Muscle of arm (tissue), 12 donors: ENCODE measurements around the gene MT2A. TPM values are rescaled to one million over a fixed set of nuclear protein-coding genes. Genes with fewer than 3 reads are reported as not detected.

ENCODE experiments used
- DNase-seq: peaks from one replicate; pipeline ENCODE4 v3.0.0-alpha.2; 2013
- polyA plus RNA-seq, 12 donors: library from polyadenylated mRNA; unstranded; fragments of 120-200 nt; gene quantifications; one replicate each; pipeline ENCODE4 v1.2.1, GENCODE V29; 2013; ENCODE audit not compliant: insufficient read length in 12 of 12

MT2A gene
- polyA plus RNA-seq, 12 donors = 17.0 to 71.5 (median 23.2) TPM; not detected in 1

GRCh38 chr16:56591377-56592060, 16.9 kb upstream of the MT2A start:
- no peak for DNase-seq

- DNase-seq = no peak
Measured at GRCh38 chr16:56593573-56594291, 14.7 kb upstream of the MT2A start.

- no peak for DNase-seq
Measured at GRCh38 chr16:56594292-56594619, 14.1 kb upstream of the MT2A start.

- DNase-seq = peak; percentile 13
Measured at GRCh38 chr16:56600398-56600999, 7.9 kb upstream of the MT2A start.

GRCh38 chr16:56601325-56601724, 7.1 kb upstream of the MT2A start:
- DNase-seq = no peak

GRCh38 chr16:56603589-56603988, 4.8 kb upstream of the MT2A start:
- peak; percentile 19 for DNase-seq

GRCh38 chr16:56604966-56605365, 3.4 kb upstream of the MT2A start:
- no peak for DNase-seq

- DNase-seq = no peak
Measured at GRCh38 chr16:56605475-56605874, 2.9 kb upstream of the MT2A start.

- DNase-seq = no peak
Measured at GRCh38 chr16:56606071-56606475, 2.3 kb upstream of the MT2A start.

- peak; percentile 64 for DNase-seq
Measured at GRCh38 chr16:56606476-56607108, 1.8 kb upstream of the MT2A start.

GRCh38 chr16:56607109-56607618, 1.2 kb upstream of the MT2A start:
- DNase-seq = peak; percentile 61

GRCh38 chr16:56607675-56608042, 725 bp upstream of the MT2A start:
- DNase-seq = peak; percentile 13

GRCh38 chr16:56608876-56609462, 585 bp downstream of the MT2A start:
- no peak for DNase-seq

GRCh38 chr16:56609463-56609921, 1.1 kb downstream of the MT2A start:
- DNase-seq = peak; percentile 75

GRCh38 chr16:56610017-56610608, 1.7 kb downstream of the MT2A start:
- peak; percentile 13 for DNase-seq

- DNase-seq = no peak
Measured at GRCh38 chr16:56610609-56611111, 2.3 kb downstream of the MT2A start.

- no peak for DNase-seq
Measured at GRCh38 chr16:56611281-56611833, 3.0 kb downstream of the MT2A start.

GRCh38 chr16:56613706-56614105, 5.3 kb downstream of the MT2A start:
- no peak for DNase-seq

- no peak for DNase-seq
Measured at GRCh38 chr16:56614549-56614991, 6.2 kb downstream of the MT2A start.

- no peak for DNase-seq
Measured at GRCh38 chr16:56615353-56615752, 7.0 kb downstream of the MT2A start.

- DNase-seq = no peak
Measured at GRCh38 chr16:56616608-56617211, 8.3 kb downstream of the MT2A start.
